ENCODE results near the gene ZNF443.
"Not testable (repeated sequence)": the region's sequence is repeated elsewhere in the genome, so short reads cannot be mapped to it uniquely, and the experiment has no call there.

DNA sequence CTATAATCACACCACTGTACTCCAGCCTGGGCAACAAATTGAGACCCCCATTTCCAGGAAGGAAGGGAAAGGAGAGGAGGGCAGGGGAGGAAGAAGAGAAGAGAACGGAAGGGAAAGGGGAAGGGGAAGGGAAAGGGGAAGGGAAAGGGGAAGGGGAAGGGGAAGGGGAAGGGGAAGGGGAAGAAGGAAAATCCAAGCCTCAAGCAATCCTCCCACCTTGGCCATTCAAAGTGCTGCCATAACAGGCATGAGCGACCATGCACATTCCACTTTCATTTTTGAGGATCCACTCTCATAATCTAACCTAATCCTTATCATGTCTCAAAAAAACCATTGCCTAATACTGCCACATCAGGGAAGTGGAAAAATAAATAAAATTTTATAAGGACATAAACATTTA is 54.5 kb downstream of the ZNF443 start:
- not testable (repeated sequence) for TF ChIP-seq POLR2A (IDR thresholded peaks at IDR 0.05; ENCODE audit: low read length); GATA1 (IDR thresholded peaks at IDR 0.05; ENCODE audit: low read depth, low read length)

Measured in erythroblast (primary cell).